ENCODE results near the gene LZTS2. TPM values are rescaled to one million over a fixed set of nuclear protein-coding genes. Genes with fewer than 3 reads are reported as not detected.

LZTS2 gene
- total and polyA plus RNA-seq, 10 of the 15 experiments (the other 5 are each of a cell fraction or from before 2014, with no cell fraction given): 0.08 to 13.4 (median 7.2) TPM

- no peak for TF ChIP-seq SUPT20H (IDR thresholded peaks at IDR 0.05; ENCODE audit: borderline replicate concordance, control insufficient read depth, low read depth, low read length)
- TF ChIP-seq USF1 (IDR thresholded peaks at IDR 0.05; ENCODE audit: borderline replicate concordance, extremely low read length, insufficient read depth, low read depth, low read length): peak; percentile 16
- no peak for TF ChIP-seq ESRRA (IDR thresholded peaks at IDR 0.05; ENCODE audit: low read length)
- TF ChIP-seq ZNF384 (IDR thresholded peaks at IDR 0.05; ENCODE audit: borderline replicate concordance, low read depth, low read length): no peak
- TF ChIP-seq RCOR1 (conservative IDR thresholded peaks at IDR 0.05; ENCODE audit: low read depth, low read length): no peak
- no peak for TF ChIP-seq ZNF622 (IDR thresholded peaks at IDR 0.05)
Observed at GRCh38 chr10:100998183-100998990, 1.2 kb upstream of the LZTS2 start (continued).

- H3K9me3 ChIP-seq (replicated peaks; ENCODE audit: control insufficient read depth, insufficient read depth, low read length): no peaks in the 10 kb centered on the region
- no TSS peak for BruUV-seq (replicated peaks)
- ATAC-seq (peak; percentile 75), FAIRE-seq (no peak), DNase-seq (ENCODE audit: low read depth, low spot score) (no peak)
- H2AFZ ChIP-seq (ENCODE audit: control insufficient read depth, low read depth, low read length): peak overlapping the region; percentile 90
- H3K4me2 ChIP-seq (ENCODE audit: control insufficient read depth, insufficient read depth): peak overlapping the region; percentile 99
- peaks cover 17% of the 10 kb centered on the region for H3K4me1 ChIP-seq (ENCODE audit: control insufficient read depth, insufficient read depth, low read length)
- peaks cover 10% of the 10 kb centered on the region for H3K79me2 ChIP-seq (ENCODE audit: control insufficient read depth, insufficient read depth, low read length)
- in situ Hi-C loops (cut with MboI): no loop called here
- CTCF ChIA-PET: interaction anchor here (0.8 to 5.7 kb wide), 14 partner anchors 9 to 85 kb away, joined by 3 to 91 read pairs (median 6); partner anchors contain the start of genes KAZALD1, MRPL43, PDZD7 and SFXN3
- peak overlapping the region; percentile 63 for H3K9ac ChIP-seq (ENCODE audit: control insufficient read depth, insufficient read depth, low read length)
- peak overlapping the region; percentile 88 for H3K27ac ChIP-seq (ENCODE audit: control insufficient read depth, insufficient read depth)
- peak overlapping the region; percentile 86 for H3K4me3 ChIP-seq
- RAD21 ChIA-PET (ENCODE audit: unreplicated experiment): interaction anchor here (0.6 to 4.6 kb wide), 10 partner anchors 12 to 125 kb away, joined by 3 to 26 read pairs (median 4); partner anchors contain the start of genes KAZALD1, MRPL43 and TWNK
- 1% methylated on average over 35 of the region's 83 CpGs for WGBS (ENCODE audit: insufficient coverage, insufficient replicate concordance, low lambda C conversion rate, missing lambda C conversion rate)
- no peaks in the 10 kb centered on the region; a peak in 2 of 4 replicates for H3K36me3 ChIP-seq (ENCODE audit: control insufficient read depth in 2 of 2, insufficient read depth in 2 of 2, low read length in 1 of 2)
- SMC1A ChIA-PET (ENCODE audit: uncharacterized antibody, unreplicated experiment): interaction anchor here (1.4 to 2.0 kb wide), 3 partner anchors 12 to 42 kb away, joined by 4 to 9 read pairs (median 6); no protein-coding TSS in a partner anchor
- POLR2A ChIA-PET: interaction anchor here (0.6 to 3.8 kb wide), 4 partner anchors 13 to 84 kb away, joined by 3 to 23 read pairs (median 4); partner anchors contain the start of genes KAZALD1, MRPL43 and TWNK
- H4K20me1 ChIP-seq (ENCODE audit: control insufficient read depth, insufficient read depth): no peaks in the 10 kb centered on the region
- intact Hi-C loops (cut with micrococcal nuclease; ENCODE audit: unreplicated experiment): loop anchor here (1.0 to 5.0 kb wide), 3 partner anchors 14 to 87 kb away; partner anchors contain the start of genes KAZALD1 and SLF2
- no peaks in the 10 kb centered on the region for H3K27me3 ChIP-seq (replicated peaks in 1 of 2; ENCODE audit: control insufficient read depth in 2 of 2, insufficient read depth in 2 of 2, low read length in 1 of 2)
- peak; percentile 77 for TF ChIP-seq BACH1 (IDR thresholded peaks at IDR 0.05; ENCODE audit: borderline replicate concordance)
- no peak for TF ChIP-seq RELB (IDR thresholded peaks at IDR 0.05; ENCODE audit: low read depth)
- TF ChIP-seq NBN (IDR thresholded peaks at IDR 0.05): peak; percentile 51; the same call in 1 of the 2 replicates
- no peak for TF ChIP-seq E2F8 (IDR thresholded peaks at IDR 0.05; ENCODE audit: low read depth, partially characterized antibody)
- TF ChIP-seq RUNX3 (IDR thresholded peaks at IDR 0.05; ENCODE audit: low read length): no peak
- no peak for TF ChIP-seq HDGF (IDR thresholded peaks at IDR 0.05)
- TF ChIP-seq RCOR1 (conservative IDR thresholded peaks at IDR 0.05; ENCODE audit: low read depth, low read length): no peak
- peak; percentile 43 for TF ChIP-seq SMC3 (IDR thresholded peaks at IDR 0.05; ENCODE audit: borderline replicate concordance, low read length)
- no peak for TF ChIP-seq TAF1 (IDR thresholded peaks at IDR 0.05; ENCODE audit: borderline replicate concordance, low read depth, low read length)
- peak; percentile 91 for TF ChIP-seq SMARCA5 (IDR thresholded peaks at IDR 0.05)
Observed at GRCh38 chr10:100998991-100999741, 442 bp upstream of the LZTS2 start.
